Neural progenitor cell (in vitro differentiated cells): ENCODE results near the gene TTC27. TPM values are rescaled to one million over a fixed set of nuclear protein-coding genes. Genes with fewer than 3 reads are reported as not detected.

Source experiments
- DNase-seq: peaks from one replicate; pipeline ENCODE4 v3.0.0-alpha.2; 2016; ENCODE audit warnings: low spot score
- H2AFZ ChIP-seq: fragments of 200-600 bp; sonication (generic); replicated peaks from 2 replicates; pipeline ENCODE4 v1.6.1; 2016; ENCODE audit warnings: antibody characterized with exemption
- H3F3A ChIP-seq: fragments of 200-600 bp; sonication (generic); 2 replicates; pipeline ENCODE4 v1.6.1; 2016; ENCODE audit warnings: antibody characterized with exemption, low read depth
- H3K27ac ChIP-seq: fragments of 200-600 bp; sonication (generic); 2 replicates; pipeline ENCODE4 v1.5.1; 2016; ENCODE audit warnings: mild to moderate bottlenecking
- H3K27me3 ChIP-seq: fragments of 200-600 bp; sonication (generic); 2 replicates; pipeline ENCODE4 v1.6.1; 2016; ENCODE audit warnings: mild to moderate bottlenecking, moderate library complexity
- H3K36me3 ChIP-seq: fragments of 200-600 bp; sonication (generic); 2 replicates; pipeline ENCODE4 v1.5.1; 2016
- H3K4me1 ChIP-seq: fragments of 200-600 bp; sonication (generic); 2 replicates; pipeline ENCODE4 v1.6.1; 2016; ENCODE audit warnings: mixed run types
- H3K4me2 ChIP-seq: fragments of 200-600 bp; sonication (generic); 2 replicates; pipeline ENCODE4 v1.6.1; 2016
- H3K4me3 ChIP-seq: fragments of 200-600 bp; sonication (generic); 2 replicates; pipeline ENCODE4 v1.5.1; 2016
- H3K79me2 ChIP-seq: fragments of 200-600 bp; sonication (generic); 2 replicates; pipeline ENCODE4 v1.6.1; 2016; ENCODE audit warnings: low read depth
- H3K9ac ChIP-seq: fragments of 200-600 bp; sonication (generic); 2 replicates; pipeline ENCODE4 v1.6.1; 2016
- H3K9me3 ChIP-seq: fragments of 200-600 bp; sonication (generic); 2 replicates; pipeline ENCODE4 v1.5.1; 2016; ENCODE audit warnings: low read depth
- H4K20me1 ChIP-seq: fragments of 200-600 bp; sonication (generic); 2 replicates; pipeline ENCODE4 v1.6.1; 2016; ENCODE audit warnings: low read depth
- H3K27ac Mint-ChIP-seq: 3 replicates; pipeline ENCODE4 v1.8.0; 2021; ENCODE audit warnings: mixed read lengths
- H3K27me3 Mint-ChIP-seq: 2 replicates; pipeline ENCODE4 v1.8.0; 2022; ENCODE audit warnings: low read depth, mild to moderate bottlenecking, inconsistent platforms, moderate library complexity, mixed read lengths; ENCODE audit not compliant: insufficient read depth
- H3K36me3 Mint-ChIP-seq: 3 replicates; pipeline ENCODE4 v1.8.0; 2021; ENCODE audit warnings: mixed read lengths
- H3K4me1 Mint-ChIP-seq: 3 replicates; pipeline ENCODE4 v1.8.0; 2021; ENCODE audit warnings: mixed read lengths
- H3K4me3 Mint-ChIP-seq: 3 replicates; pipeline ENCODE4 v1.8.0; 2021; ENCODE audit warnings: mild to moderate bottlenecking, moderate library complexity, mixed read lengths
- H3K9me3 Mint-ChIP-seq: 3 replicates; pipeline ENCODE4 v1.8.0; 2020; ENCODE audit warnings: mixed read lengths
- CTCF ChIP-seq: fragments of 200-600 bp; sonication (generic); IDR thresholded peaks from 2 replicates; pipeline ENCODE4 v1.5.1; 2017; ENCODE audit warnings: antibody characterized with exemption, mild to moderate bottlenecking
- EZH2 ChIP-seq: fragments of 200-600 bp; sonication (generic); IDR thresholded peaks from 2 replicates; pipeline ENCODE4 v1.6.1; 2017; ENCODE audit warnings: antibody characterized with exemption, mild to moderate bottlenecking, moderate library complexity
- EZH2phosphoT487 ChIP-seq: fragments of 200-600 bp; sonication (generic); IDR thresholded peaks from 2 replicates; pipeline ENCODE4 v1.6.1; 2017; ENCODE audit warnings: antibody characterized with exemption
- total RNA-seq: library from RNA; depleted of rRNA; stranded (reverse); fragments of >200 nt; gene quantifications from 2 replicates; pipeline ENCODE4 v1.2.3, GENCODE V29; 2015; ENCODE audit warnings: low replicate concordance

Gene TTC27
- total RNA-seq, 1 donor from 2014 or later, result 32.5 TPM

DNA sequence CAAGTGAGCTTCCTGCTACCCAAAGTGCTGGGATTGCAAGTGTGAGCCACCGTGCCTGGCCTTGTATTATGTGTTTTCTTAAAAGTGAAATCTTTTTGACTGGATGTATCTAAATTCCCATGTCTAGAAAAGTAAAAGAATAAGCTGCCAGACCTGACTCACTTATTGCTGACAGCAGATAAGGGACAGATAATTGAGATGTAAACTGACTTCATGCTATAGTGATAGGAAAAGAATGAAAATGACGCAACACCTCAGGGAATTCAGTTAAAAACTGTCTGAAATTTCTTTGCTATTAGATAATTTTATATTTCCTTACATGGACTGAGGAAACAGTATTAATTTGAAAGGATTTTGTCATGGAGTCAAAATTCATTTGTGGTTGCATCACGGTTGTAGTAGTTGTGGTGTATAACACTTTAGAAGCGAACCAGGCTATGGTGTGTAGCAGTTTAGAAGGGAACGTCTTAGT, 19.4 kb downstream of the TTC27 start:
- no peak overlapping the region for H2AFZ ChIP-seq
- no peak overlapping the region for H3K9ac ChIP-seq
- no peaks in the 10 kb centered on the region for H3K36me3 ChIP-seq
- H4K20me1 ChIP-seq, result no peaks in the 10 kb centered on the region
- TF ChIP-seq CTCF (no peak), EZH2 (no peak), EZH2phosphoT487 (no peak)
- H3K4me2 ChIP-seq, result no peak overlapping the region
- H3K4me3 ChIP-seq, result no peak overlapping the region
- DNase-seq, result no peak
- no peaks in the 10 kb centered on the region for H3K9me3 ChIP-seq
- H3K4me3 Mint-ChIP-seq, result no peak overlapping the region
- no peaks in the 10 kb centered on the region for H3K27me3 ChIP-seq
- H3K27me3 Mint-ChIP-seq, result peaks cover 2% of the 10 kb centered on the region
- no peaks in the 10 kb centered on the region for H3K4me1 Mint-ChIP-seq
- no peaks in the 10 kb centered on the region for H3K9me3 Mint-ChIP-seq
- H3K27ac Mint-ChIP-seq, result no peak overlapping the region
- no peaks in the 10 kb centered on the region for H3K79me2 ChIP-seq
- no peaks in the 10 kb centered on the region for H3K4me1 ChIP-seq
- H3K36me3 Mint-ChIP-seq, result peaks cover 6% of the 10 kb centered on the region
- H3F3A ChIP-seq, result no peaks in the 10 kb centered on the region
- no peak overlapping the region for H3K27ac ChIP-seq

DNA sequence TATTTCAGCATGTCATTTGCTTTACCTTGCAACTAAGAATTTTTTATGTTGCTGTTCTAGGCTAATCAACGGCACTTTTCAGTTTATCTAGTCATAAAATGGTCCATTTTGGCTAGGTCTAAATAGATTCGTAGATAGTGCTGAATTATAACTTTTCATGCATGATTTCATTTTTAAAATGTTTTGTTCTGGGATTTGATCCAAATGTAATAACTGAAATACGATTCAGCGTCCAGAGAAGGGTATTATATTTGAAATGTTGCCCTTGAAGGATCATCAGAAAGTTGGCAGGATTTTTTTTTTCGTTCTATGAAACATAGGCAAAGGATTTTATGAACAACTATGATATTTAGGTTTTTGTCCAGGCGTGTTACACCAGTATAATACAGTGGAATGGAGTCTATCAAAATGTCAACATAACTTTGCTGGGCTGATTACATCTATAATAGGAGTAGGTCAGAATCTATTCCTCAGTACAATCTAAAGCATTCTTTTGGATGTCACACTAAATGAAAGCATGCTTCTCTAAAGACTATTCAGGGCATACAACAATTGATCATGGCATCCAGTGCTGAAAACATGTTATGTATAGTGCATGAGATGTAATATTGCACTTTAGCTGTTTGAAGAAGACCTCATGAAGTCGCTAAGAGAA, 24.8 kb downstream of the TTC27 start:
- Mint-ChIP-seq H3K4me3 (no peak overlapping the region), H3K4me1 (no peaks in the 10 kb centered on the region), H3K27ac (no peak overlapping the region), H3K36me3 (peaks cover 6% of the 10 kb centered on the region), H3K27me3 (peaks cover 2% of the 10 kb centered on the region), H3K9me3 (no peaks in the 10 kb centered on the region)
- H2AFZ ChIP-seq, result no peak overlapping the region
- no peak overlapping the region for H3K9ac ChIP-seq
- no peak overlapping the region for H3K27ac ChIP-seq
- no peak for DNase-seq
- TF ChIP-seq EZH2phosphoT487 (no peak), EZH2 (no peak), CTCF (no peak)
- H3K9me3 ChIP-seq, result no peaks in the 10 kb centered on the region
- H3K4me1 ChIP-seq, result no peaks in the 10 kb centered on the region
- H3K79me2 ChIP-seq, result no peaks in the 10 kb centered on the region
- H4K20me1 ChIP-seq, result no peaks in the 10 kb centered on the region
- H3F3A ChIP-seq, result no peaks in the 10 kb centered on the region
- H3K36me3 ChIP-seq, result no peaks in the 10 kb centered on the region
- H3K4me3 ChIP-seq, result no peak overlapping the region
- H3K27me3 ChIP-seq, result no peaks in the 10 kb centered on the region
- H3K4me2 ChIP-seq, result no peak overlapping the region

DNA sequence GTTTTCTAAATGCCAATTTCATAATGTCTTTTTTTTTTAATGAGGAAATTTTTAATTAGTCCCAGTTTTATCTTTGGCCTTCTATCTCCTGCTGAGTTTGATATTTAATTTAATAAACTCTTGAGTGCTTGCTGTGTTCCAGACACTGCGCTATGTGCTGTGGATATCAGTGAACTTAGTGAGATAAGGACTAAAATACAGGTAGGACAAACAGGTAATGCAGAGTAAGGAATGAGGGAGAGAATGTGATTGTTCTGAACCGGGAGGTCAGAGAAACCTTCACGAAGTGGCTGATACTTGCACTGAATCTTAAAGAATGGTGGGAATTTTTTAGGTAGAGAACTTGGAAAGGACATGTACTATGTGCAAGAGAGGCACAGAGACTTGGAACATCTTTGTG, 28.2 kb downstream of the TTC27 start:
- no peaks in the 10 kb centered on the region for H3K79me2 ChIP-seq
- Mint-ChIP-seq H3K27ac (no peak overlapping the region), H3K27me3 (no peaks in the 10 kb centered on the region), H3K4me3 (no peak overlapping the region), H3K9me3 (no peaks in the 10 kb centered on the region), H3K36me3 (peaks cover 6% of the 10 kb centered on the region), H3K4me1 (no peaks in the 10 kb centered on the region)
- no peaks in the 10 kb centered on the region for H3K4me1 ChIP-seq
- no peaks in the 10 kb centered on the region for H3K9me3 ChIP-seq
- no peak for TF ChIP-seq CTCF
- no peak for TF ChIP-seq EZH2
- TF ChIP-seq EZH2phosphoT487, result no peak
- H3K9ac ChIP-seq, result no peak overlapping the region
- H4K20me1 ChIP-seq, result no peaks in the 10 kb centered on the region
- H3K4me3 ChIP-seq, result no peak overlapping the region
- H3K27me3 ChIP-seq, result no peaks in the 10 kb centered on the region
- H3F3A ChIP-seq, result no peaks in the 10 kb centered on the region
- DNase-seq, result no peak
- no peak overlapping the region for H3K4me2 ChIP-seq
- H3K27ac ChIP-seq, result no peak overlapping the region
- no peaks in the 10 kb centered on the region for H3K36me3 ChIP-seq
- H2AFZ ChIP-seq, result no peak overlapping the region
